Endothelial cell (in vitro differentiated cells): ENCODE data around the gene CTSF. TPM values are rescaled to one million over a fixed set of nuclear protein-coding genes. Genes with fewer than 3 reads are reported as not detected.

Experiments
- DNase-seq: peaks from one replicate; pipeline ENCODE4 v3.0.0; 2021; ENCODE audit warnings: low spot score
- H3K27ac Mint-ChIP-seq: one replicate; pipeline ENCODE4 v1.8.0; 2021; ENCODE audit warnings: mixed read lengths, inconsistent platforms; ENCODE audit not compliant: unreplicated experiment
- H3K27me3 Mint-ChIP-seq: one replicate; pipeline ENCODE4 v1.8.0; 2021; ENCODE audit warnings: mild to moderate bottlenecking, moderate library complexity, mixed read lengths, inconsistent platforms; ENCODE audit not compliant: unreplicated experiment
- H3K36me3 Mint-ChIP-seq: one replicate; pipeline ENCODE4 v1.8.0; 2021; ENCODE audit warnings: mild to moderate bottlenecking, low read depth, mixed read lengths, inconsistent platforms; ENCODE audit not compliant: unreplicated experiment
- H3K4me1 Mint-ChIP-seq: one replicate; pipeline ENCODE4 v1.8.0; 2021; ENCODE audit warnings: mild to moderate bottlenecking, mixed read lengths, inconsistent platforms; ENCODE audit not compliant: unreplicated experiment
- H3K4me3 Mint-ChIP-seq: one replicate; pipeline ENCODE4 v1.8.0; 2021; ENCODE audit warnings: mild to moderate bottlenecking, mixed read lengths, inconsistent platforms; ENCODE audit not compliant: unreplicated experiment
- H3K9me3 Mint-ChIP-seq: one replicate; pipeline ENCODE4 v1.8.0; 2021; ENCODE audit warnings: mixed read lengths, inconsistent platforms; ENCODE audit not compliant: unreplicated experiment
- CTCF ChIP-seq: fragments of 200-600 bp; sonication (generic); IDR thresholded peaks from one replicate; pipeline ENCODE4 v1.5.0; 2021; ENCODE audit warnings: antibody characterized with exemption; ENCODE audit not compliant: unreplicated experiment
- total RNA-seq: library from RNA; stranded (reverse); fragmentation: NEBNext Ultra II Directional; extraction: Animal tissue kit (Norgen Biotek cat#: 25700); gene quantifications from one replicate; pipeline ENCODE4 v1.2.1, GENCODE V29; 2021; ENCODE audit not compliant: unreplicated experiment

The CTSF gene
- total RNA-seq, 1 donor from 2014 or later, result 9.2 TPM

GRCh38 chr11:66550887-66551286 lies 17.5 kb downstream of the CTSF start:
- DNase-seq, result no peak
- Mint-ChIP-seq H3K4me1 (no peaks in the 10 kb centered on the region), H3K36me3 (no peaks in the 10 kb centered on the region), H3K9me3 (no peaks in the 10 kb centered on the region), H3K4me3 (no peak overlapping the region), H3K27me3 (peaks cover 5% of the 10 kb centered on the region), H3K27ac (no peak overlapping the region)
- no peak for TF ChIP-seq CTCF

- no peak for DNase-seq
- Mint-ChIP-seq H3K27me3 (peaks cover 2% of the 10 kb centered on the region), H3K36me3 (no peaks in the 10 kb centered on the region)
Observed at GRCh38 chr11:66549696-66550095, 18.7 kb downstream of the CTSF start.

GRCh38 chr11:66548774-66549630 lies 19.4 kb downstream of the CTSF start:
- Mint-ChIP-seq H3K36me3 (peaks cover 3% of the 10 kb centered on the region), H3K4me1 (peaks cover 9% of the 10 kb centered on the region), H3K9me3 (no peaks in the 10 kb centered on the region), H3K27me3 (peaks cover 4% of the 10 kb centered on the region), H3K27ac (no peak overlapping the region), H3K4me3 (no peak overlapping the region)
- TF ChIP-seq CTCF, result no peak
- DNase-seq, result no peak

More at GRCh38 chr11:66549696-66550095, 18.7 kb downstream of the CTSF start:
- Mint-ChIP-seq H3K9me3 (no peaks in the 10 kb centered on the region), H3K4me3 (no peak overlapping the region), H3K4me1 (peaks cover 4% of the 10 kb centered on the region), H3K27ac (no peak overlapping the region)
- TF ChIP-seq CTCF, result no peak

GRCh38 chr11:66548041-66548440 lies 20.4 kb downstream of the CTSF start:
- H3K9me3 Mint-ChIP-seq, result no peaks in the 10 kb centered on the region
- peaks cover 13% of the 10 kb centered on the region for H3K4me1 Mint-ChIP-seq
- peaks cover 9% of the 10 kb centered on the region for H3K27me3 Mint-ChIP-seq
- no peak overlapping the region for H3K27ac Mint-ChIP-seq
- no peak for TF ChIP-seq CTCF
- peaks cover 3% of the 10 kb centered on the region for H3K36me3 Mint-ChIP-seq
- no peak for DNase-seq
- no peak overlapping the region for H3K4me3 Mint-ChIP-seq

GRCh38 chr11:66547662-66548009 lies 20.8 kb downstream of the CTSF start:
- no peaks in the 10 kb centered on the region for H3K9me3 Mint-ChIP-seq

More at GRCh38 chr11:66547662-66548009, 20.8 kb downstream of the CTSF start:
- TF ChIP-seq CTCF, result no peak
- DNase-seq, result no peak
- Mint-ChIP-seq H3K4me1 (peaks cover 16% of the 10 kb centered on the region), H3K36me3 (peaks cover 4% of the 10 kb centered on the region), H3K4me3 (no peak overlapping the region), H3K27ac (no peak overlapping the region), H3K27me3 (peaks cover 12% of the 10 kb centered on the region)
